Keratinocyte (primary cell): Measurements from ENCODE around the gene CYFIP1.

Experiments used
- EZH2 ChIP-seq: IDR thresholded peaks from one replicate; pipeline ENCODE4 v1.6.1; 2012; ENCODE audit warnings: inconsistent platforms, mild to moderate bottlenecking, low read length, moderate library complexity
- TF ChIP-seq, protein P1 (sequence below), 3 experiments: IDR thresholded peaks in 1 of 3; conservative IDR thresholded peaks in 1 of 3; optimal IDR thresholded peaks in 1 of 3; 2 replicates in 2 of 3; 3 replicates in 1 of 3; pipeline versions ENCODE3 to v1.5.1; 2011; ENCODE audit warnings: low read length in 3 of 3, mild to moderate bottlenecking in 3 of 3, moderate library complexity in 2 of 3, control low read depth in 1 of 3, inconsistent platforms in 1 of 3; ENCODE audit not compliant: insufficient read depth in 2 of 3; ENCODE audit errors: extremely low read depth in 1 of 3

DNA sequence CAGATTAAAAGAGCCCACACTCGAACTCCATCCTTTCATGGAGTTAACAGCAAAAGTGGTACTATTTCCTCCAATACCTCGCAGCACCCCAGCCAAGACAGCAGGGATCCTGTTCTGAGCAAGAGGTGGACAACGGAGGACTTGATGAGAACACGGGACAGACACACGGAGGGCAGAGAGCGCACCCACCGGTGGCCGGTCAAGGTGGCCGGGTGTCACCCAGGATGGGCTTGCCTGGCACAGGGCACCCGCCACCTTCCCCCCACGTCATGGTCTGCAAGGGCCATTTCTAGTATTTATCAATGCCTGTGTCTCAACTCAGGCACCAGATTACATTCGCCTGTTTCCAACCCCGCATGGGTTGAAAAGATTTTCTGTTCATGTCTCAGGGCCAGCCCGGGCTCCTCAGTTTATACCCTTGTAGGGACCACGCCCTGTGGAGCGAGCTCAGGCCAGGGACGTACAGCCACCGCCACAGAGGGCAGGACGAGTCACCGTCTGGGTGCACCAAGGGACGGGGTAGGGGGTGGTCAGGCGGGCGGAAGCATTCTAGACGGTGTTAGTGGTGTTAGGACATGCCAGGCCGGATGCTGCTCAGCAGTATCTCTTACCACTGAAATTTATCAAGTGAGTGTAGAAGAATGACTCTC, 64.2 kb downstream of the CYFIP1 start:
- TF ChIP-seq, protein P1, sequence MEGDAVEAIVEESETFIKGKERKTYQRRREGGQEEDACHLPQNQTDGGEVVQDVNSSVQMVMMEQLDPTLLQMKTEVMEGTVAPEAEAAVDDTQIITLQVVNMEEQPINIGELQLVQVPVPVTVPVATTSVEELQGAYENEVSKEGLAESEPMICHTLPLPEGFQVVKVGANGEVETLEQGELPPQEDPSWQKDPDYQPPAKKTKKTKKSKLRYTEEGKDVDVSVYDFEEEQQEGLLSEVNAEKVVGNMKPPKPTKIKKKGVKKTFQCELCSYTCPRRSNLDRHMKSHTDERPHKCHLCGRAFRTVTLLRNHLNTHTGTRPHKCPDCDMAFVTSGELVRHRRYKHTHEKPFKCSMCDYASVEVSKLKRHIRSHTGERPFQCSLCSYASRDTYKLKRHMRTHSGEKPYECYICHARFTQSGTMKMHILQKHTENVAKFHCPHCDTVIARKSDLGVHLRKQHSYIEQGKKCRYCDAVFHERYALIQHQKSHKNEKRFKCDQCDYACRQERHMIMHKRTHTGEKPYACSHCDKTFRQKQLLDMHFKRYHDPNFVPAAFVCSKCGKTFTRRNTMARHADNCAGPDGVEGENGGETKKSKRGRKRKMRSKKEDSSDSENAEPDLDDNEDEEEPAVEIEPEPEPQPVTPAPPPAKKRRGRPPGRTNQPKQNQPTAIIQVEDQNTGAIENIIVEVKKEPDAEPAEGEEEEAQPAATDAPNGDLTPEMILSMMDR (optimal IDR thresholded peaks at IDR 0.05 in 1 of 3, IDR thresholded peaks at IDR 0.05 in 1 of 3, conservative IDR thresholded peaks at IDR 0.05 in 1 of 3; ENCODE audit: extremely low read depth in 1 of 3, insufficient read depth in 2 of 3, low read length in 3 of 3) = no peak
- TF ChIP-seq EZH2 = no peak
